GM11168 (cell line): Measurements from ENCODE around the gene FBXW7.

Source experiments
- in situ Hi-C: fragments of 300-500 bp; cut with MboI; formaldehyde crosslinking; loops from one replicate; pipeline ENCODE4 v1.12.0; 2022; ENCODE audit warnings: low sequenced_read_pairs; ENCODE audit not compliant: unreplicated experiment

Gene FBXW7

GRCh38 chr4:152514356-152514755 lies 21.5 kb downstream of the FBXW7 start:
- in situ Hi-C loops: loop anchor here (5.0 kb wide), 1 partner anchor 123 kb away; no protein-coding TSS in a partner anchor

- in situ Hi-C loops: loop anchor here (5.0 kb wide), 1 partner anchor 124 kb away; no protein-coding TSS in a partner anchor
Measured at GRCh38 chr4:152513078-152513477, 22.8 kb downstream of the FBXW7 start.

- in situ Hi-C loops: loop anchor here (5.0 kb wide), 1 partner anchor 125 kb away; no protein-coding TSS in a partner anchor
Measured at GRCh38 chr4:152512483-152512882, 23.4 kb downstream of the FBXW7 start.

GRCh38 chr4:152510349-152511147 lies 25.3 kb downstream of the FBXW7 start:
- in situ Hi-C loops: loop anchor here (5.0 kb wide), 1 partner anchor 127 kb away; no protein-coding TSS in a partner anchor

- in situ Hi-C loops: loop anchor here (5.0 kb wide), 1 partner anchor 128 kb away; no protein-coding TSS in a partner anchor
Measured at GRCh38 chr4:152509595-152510225, 26.2 kb downstream of the FBXW7 start.

GRCh38 chr4:152508818-152509217 lies 27.1 kb downstream of the FBXW7 start:
- in situ Hi-C loops: no loop called here

- in situ Hi-C loops: no loop called here
Measured at GRCh38 chr4:152508386-152508785, 27.5 kb downstream of the FBXW7 start.

GRCh38 chr4:152503653-152504290 lies 32.1 kb downstream of the FBXW7 start:
- in situ Hi-C loops: no loop called here

GRCh38 chr4:152501846-152502536 lies 33.9 kb downstream of the FBXW7 start:
- in situ Hi-C loops: no loop called here

- in situ Hi-C loops: no loop called here
Measured at GRCh38 chr4:152500800-152501434, 35.0 kb downstream of the FBXW7 start.

- in situ Hi-C loops: no loop called here
Measured at GRCh38 chr4:152500275-152500674, 35.6 kb downstream of the FBXW7 start.

- in situ Hi-C loops: no loop called here
Measured at GRCh38 chr4:152499344-152499743, 36.5 kb downstream of the FBXW7 start.

GRCh38 chr4:152494020-152494419 lies 41.9 kb downstream of the FBXW7 start:
- in situ Hi-C loops: no loop called here

GRCh38 chr4:152488246-152488645 lies 47.6 kb downstream of the FBXW7 start:
- in situ Hi-C loops: no loop called here

- in situ Hi-C loops: no loop called here
Measured at GRCh38 chr4:152486429-152487389, 49.2 kb downstream of the FBXW7 start.

- in situ Hi-C loops: no loop called here
Measured at GRCh38 chr4:152485726-152486276, 50.1 kb downstream of the FBXW7 start.

GRCh38 chr4:152482211-152482610 lies 53.7 kb downstream of the FBXW7 start:
- in situ Hi-C loops: no loop called here

- in situ Hi-C loops: no loop called here
Measured at GRCh38 chr4:152480901-152481300, 55.0 kb downstream of the FBXW7 start.
